ENCODE results near the gene LRRC9. TPM values are rescaled to one million over a fixed set of nuclear protein-coding genes. Genes with fewer than 3 reads are reported as not detected.
A peak's percentile ranks its signal among the peaks of the same experiment; 100 is the strongest.

LRRC9 gene
- total and polyA plus RNA-seq, 2 of the 13 experiments (the other 11 are each of a cell fraction or from before 2014, with no cell fraction given): 0.08 to 0.18 TPM

GRCh38 chr14:59919570-59920377 is at the start of gene LRRC9 (continued):
- TF ChIP-seq ATF7-NPFF (CRISPR knock-in tag; IDR thresholded peaks at IDR 0.05; ENCODE audit: low read depth) (no peak; the same call in 1 of the 2 replicates), PHF20 (CRISPR knock-in tag; IDR thresholded peaks at IDR 0.05) (0 out of 2 replicates have a peak, but pooled peaks have one; percentile 38), ZNF619 (CRISPR knock-in tag; IDR thresholded peaks at IDR 0.05) (no peak), FOXO1 (CRISPR knock-in tag; IDR thresholded peaks at IDR 0.05) (peak; percentile 19; the same call in 1 of the 2 replicates), ZNF576 (CRISPR knock-in tag; IDR thresholded peaks at IDR 0.05) (no peak), ZNF264 (CRISPR knock-in tag; IDR thresholded peaks at IDR 0.05) (0 out of 2 replicates have a peak, but pooled peaks have one; percentile 34), ZNF777 (CRISPR knock-in tag; IDR thresholded peaks at IDR 0.05) (peak; percentile 84), HDAC1 (CRISPR knock-in tag; IDR thresholded peaks at IDR 0.05) (peak; percentile 86), ZNF224 (CRISPR knock-in tag; IDR thresholded peaks at IDR 0.05) (no peak), ZNF10 (CRISPR knock-in tag; IDR thresholded peaks at IDR 0.05; ENCODE audit: borderline replicate concordance, low read depth) (no peak), NR0B2 (CRISPR knock-in tag; IDR thresholded peaks at IDR 0.05) (no peak), ZNF572 (CRISPR knock-in tag; IDR thresholded peaks at IDR 0.05) (peak; percentile 89; the same call in 1 of the 2 replicates), DBP (CRISPR knock-in tag; IDR thresholded peaks at IDR 0.05; ENCODE audit: not compliant biosample characterization) (no peak), CHD2 (IDR thresholded peaks at IDR 0.05; ENCODE audit: low read depth, low read length) (no peak), IKZF1 (IDR thresholded peaks at IDR 0.05) (no peak), PPARG (CRISPR knock-in tag; conservative IDR thresholded peaks at IDR 0.05) (no peak), ZNF780A (CRISPR knock-in tag; IDR thresholded peaks at IDR 0.05) (no peak)
- TF ChIP-seq, protein P1, sequence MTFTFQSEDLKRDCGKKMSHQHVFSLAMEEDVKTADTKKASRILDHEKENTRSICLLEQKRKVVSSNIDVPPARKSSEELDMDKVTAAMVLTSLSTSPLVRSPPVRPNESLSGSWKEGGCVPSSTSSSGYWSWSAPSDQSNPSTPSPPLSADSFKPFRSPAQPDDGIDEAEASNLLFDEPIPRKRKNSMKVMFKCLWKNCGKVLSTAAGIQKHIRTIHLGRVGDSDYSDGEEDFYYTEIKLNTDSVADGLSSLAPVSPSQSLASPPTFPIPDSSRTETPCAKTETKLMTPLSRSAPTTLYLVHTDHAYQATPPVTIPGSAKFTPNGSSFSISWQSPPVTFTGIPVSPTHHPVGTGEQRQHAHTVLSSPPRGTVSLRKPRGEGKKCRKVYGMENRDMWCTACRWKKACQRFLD (CRISPR knock-in tag; IDR thresholded peaks at IDR 0.05; ENCODE audit: borderline replicate concordance): no peak
- TF ChIP-seq, protein P2, sequence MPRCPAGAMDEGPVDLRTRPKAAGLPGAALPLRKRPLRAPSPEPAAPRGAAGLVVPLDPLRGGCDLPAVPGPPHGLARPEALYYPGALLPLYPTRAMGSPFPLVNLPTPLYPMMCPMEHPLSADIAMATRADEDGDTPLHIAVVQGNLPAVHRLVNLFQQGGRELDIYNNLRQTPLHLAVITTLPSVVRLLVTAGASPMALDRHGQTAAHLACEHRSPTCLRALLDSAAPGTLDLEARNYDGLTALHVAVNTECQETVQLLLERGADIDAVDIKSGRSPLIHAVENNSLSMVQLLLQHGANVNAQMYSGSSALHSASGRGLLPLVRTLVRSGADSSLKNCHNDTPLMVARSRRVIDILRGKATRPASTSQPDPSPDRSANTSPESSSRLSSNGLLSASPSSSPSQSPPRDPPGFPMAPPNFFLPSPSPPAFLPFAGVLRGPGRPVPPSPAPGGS (CRISPR knock-in tag; IDR thresholded peaks at IDR 0.05): no peak
- TF ChIP-seq, protein P3, sequence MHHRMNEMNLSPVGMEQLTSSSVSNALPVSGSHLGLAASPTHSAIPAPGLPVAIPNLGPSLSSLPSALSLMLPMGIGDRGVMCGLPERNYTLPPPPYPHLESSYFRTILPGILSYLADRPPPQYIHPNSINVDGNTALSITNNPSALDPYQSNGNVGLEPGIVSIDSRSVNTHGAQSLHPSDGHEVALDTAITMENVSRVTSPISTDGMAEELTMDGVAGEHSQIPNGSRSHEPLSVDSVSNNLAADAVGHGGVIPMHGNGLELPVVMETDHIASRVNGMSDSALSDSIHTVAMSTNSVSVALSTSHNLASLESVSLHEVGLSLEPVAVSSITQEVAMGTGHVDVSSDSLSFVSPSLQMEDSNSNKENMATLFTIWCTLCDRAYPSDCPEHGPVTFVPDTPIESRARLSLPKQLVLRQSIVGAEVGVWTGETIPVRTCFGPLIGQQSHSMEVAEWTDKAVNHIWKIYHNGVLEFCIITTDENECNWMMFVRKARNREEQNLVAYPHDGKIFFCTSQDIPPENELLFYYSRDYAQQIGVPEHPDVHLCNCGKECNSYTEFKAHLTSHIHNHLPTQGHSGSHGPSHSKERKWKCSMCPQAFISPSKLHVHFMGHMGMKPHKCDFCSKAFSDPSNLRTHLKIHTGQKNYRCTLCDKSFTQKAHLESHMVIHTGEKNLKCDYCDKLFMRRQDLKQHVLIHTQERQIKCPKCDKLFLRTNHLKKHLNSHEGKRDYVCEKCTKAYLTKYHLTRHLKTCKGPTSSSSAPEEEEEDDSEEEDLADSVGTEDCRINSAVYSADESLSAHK (CRISPR knock-in tag; IDR thresholded peaks at IDR 0.05; ENCODE audit: borderline replicate concordance): no peak

Measured in HepG2 (cell line).